Smooth muscle cell (in vitro differentiated cells): Measurements from ENCODE around the gene CD96. TPM values are rescaled to one million over a fixed set of nuclear protein-coding genes. Genes with fewer than 3 reads are reported as not detected.
A peak's percentile ranks its signal among the peaks of the same experiment; 100 is the strongest.

Experiments
- DNase-seq: peaks from one replicate; lab custom pipeline; 2025; ENCODE audit not compliant: unreplicated experiment; lab: John Stamatoyannopoulos, UW
- H2AFZ ChIP-seq: fragments of 200-600 bp; sonication (generic); 2 replicates; pipeline ENCODE4 v1.6.0; 2016; ENCODE audit warnings: antibody characterized with exemption, low read depth, mild to moderate bottlenecking
- H3F3A ChIP-seq: fragments of 200-600 bp; sonication (generic); 2 replicates; pipeline ENCODE4 v1.6.0; 2017; ENCODE audit warnings: antibody characterized with exemption, low read depth
- H3K27ac ChIP-seq: fragments of 200-600 bp; sonication (generic); 2 replicates; pipeline ENCODE4 v1.5.1; 2016; ENCODE audit warnings: low read depth, mild to moderate bottlenecking
- H3K27me3 ChIP-seq: fragments of 200-600 bp; sonication (generic); 2 replicates; pipeline ENCODE4 v1.6.1; 2016; ENCODE audit warnings: low read depth, mild to moderate bottlenecking
- H3K36me3 ChIP-seq: fragments of 200-600 bp; sonication (generic); 2 replicates; pipeline ENCODE4 v1.5.1; 2016; ENCODE audit warnings: low read depth
- H3K4me1 ChIP-seq: fragments of 200-600 bp; sonication (generic); 2 replicates; pipeline ENCODE4 v1.5.1; 2016; ENCODE audit warnings: low read depth
- H3K4me2 ChIP-seq: fragments of 200-600 bp; sonication (generic); 2 replicates; pipeline ENCODE4 v1.6.0; 2016; ENCODE audit warnings: mild to moderate bottlenecking
- H3K4me3 ChIP-seq: fragments of 200-600 bp; sonication (generic); 2 replicates; pipeline ENCODE4 v1.5.1; 2016; ENCODE audit warnings: mild to moderate bottlenecking
- H3K79me2 ChIP-seq: fragments of 200-600 bp; sonication (generic); 2 replicates; pipeline ENCODE4 v1.6.0; 2016; ENCODE audit warnings: low read depth, mild to moderate bottlenecking
- H3K9ac ChIP-seq: fragments of 200-600 bp; sonication (generic); 2 replicates; pipeline ENCODE4 v1.6.0; 2016; ENCODE audit warnings: low read depth
- H3K9me3 ChIP-seq: fragments of 200-600 bp; sonication (generic); replicated peaks from 2 replicates; pipeline ENCODE4 v1.5.1; 2016; ENCODE audit warnings: low read depth
- H4K20me1 ChIP-seq: fragments of 200-600 bp; sonication (generic); 2 replicates; pipeline ENCODE4 v1.6.0; 2016; ENCODE audit warnings: low read depth
- CTCF ChIP-seq: fragments of 200-600 bp; sonication (generic); IDR thresholded peaks from 2 replicates; pipeline ENCODE4 v1.5.1; 2017; ENCODE audit warnings: borderline replicate concordance, mild to moderate bottlenecking, antibody characterized with exemption; ENCODE audit not compliant: insufficient read depth, poor library complexity, severe bottlenecking
- WGBS: methylation state at CpG from one replicate; pipeline ENCODE4 v1.1.7; 2016; ENCODE audit warnings: low lambda C conversion rate; 5-methylcytosine and 5-hydroxymethylcytosine counted together
- polyA plus RNA-seq: library from polyadenylated mRNA; unstranded; fragments of >200 nt; fragmentation: Nextera tagmentation; extraction: Ambion mirVana; gene quantifications from 2 replicates; pipeline ENCODE4 v1.2.1, GENCODE V29; 2016
- total RNA-seq: library from RNA; depleted of rRNA; stranded (reverse); fragments of >200 nt; gene quantifications from 2 replicates; pipeline ENCODE4 v1.2.3, GENCODE V29; 2014

The CD96 gene
- total and polyA plus RNA-seq, 2 experiments from 2014 or later = 0.09 to 0.46 TPM

GRCh38 chr3:111577798-111578685, 36.0 kb downstream of the CD96 start:
- Histone ChIP-seq H2AFZ (peak overlapping the region; percentile 5), H3K4me1 (no peaks in the 10 kb centered on the region), H3K27me3 (no peaks in the 10 kb centered on the region), H3K36me3 (no peaks in the 10 kb centered on the region), H3K4me3 (no peak overlapping the region), H3K9me3 (no peaks in the 10 kb centered on the region), H4K20me1 (no peaks in the 10 kb centered on the region), H3K4me2 (peak overlapping the region; percentile 5), H3F3A (peaks cover 13% of the 10 kb centered on the region), H3K9ac (no peak overlapping the region), H3K79me2 (no peaks in the 10 kb centered on the region), H3K27ac (peak overlapping the region; percentile 52)
- DNase-seq = no peak
- peak; percentile 65 for TF ChIP-seq CTCF
- WGBS = 58% methylated on average over 4 of the region's 4 CpGs

- no peaks in the 10 kb centered on the region for H3K27me3 ChIP-seq
- 94% methylated on average over 4 of the region's 4 CpGs for WGBS
These were observed 36.9 kb downstream of the CD96 start for GRCh38 chr3:111578867-111579266.

GRCh38 chr3:111579495-111579894, 37.5 kb downstream of the CD96 start:
- H3K4me1 ChIP-seq = no peaks in the 10 kb centered on the region
- no peak overlapping the region for H3K4me2 ChIP-seq
- H3K9ac ChIP-seq = no peak overlapping the region
- no peaks in the 10 kb centered on the region for H3K79me2 ChIP-seq
- no peaks in the 10 kb centered on the region for H3K9me3 ChIP-seq
- TF ChIP-seq CTCF = no peak
- no peak overlapping the region for H3K27ac ChIP-seq
- no peak for DNase-seq
- no peaks in the 10 kb centered on the region for H3K27me3 ChIP-seq
- H3K36me3 ChIP-seq = no peaks in the 10 kb centered on the region
- no peak overlapping the region for H2AFZ ChIP-seq
- no peaks in the 10 kb centered on the region for H4K20me1 ChIP-seq
- peaks cover 13% of the 10 kb centered on the region for H3F3A ChIP-seq
- no peak overlapping the region for H3K4me3 ChIP-seq
- WGBS = 99% methylated on average over 5 of the region's 5 CpGs

More at GRCh38 chr3:111578867-111579266, 36.9 kb downstream of the CD96 start:
- Histone ChIP-seq H3K4me3 (no peak overlapping the region), H3K36me3 (no peaks in the 10 kb centered on the region), H3K79me2 (no peaks in the 10 kb centered on the region), H3K4me2 (no peak overlapping the region), H2AFZ (no peak overlapping the region), H3K9me3 (no peaks in the 10 kb centered on the region), H3K4me1 (no peaks in the 10 kb centered on the region), H3K27ac (peak overlapping the region; percentile 52), H3F3A (peaks cover 13% of the 10 kb centered on the region), H3K9ac (no peak overlapping the region), H4K20me1 (no peaks in the 10 kb centered on the region)
- no peak for DNase-seq
- no peak for TF ChIP-seq CTCF
